Activated T-cell treated with anti-CD3 and anti-CD28 coated beads, Interleukin-2, amount 50 U/mL, for 24 hours (primary cell): Measurements from ENCODE around the gene NATD1.
"Not testable (repeated sequence)": the region's sequence is repeated elsewhere in the genome, so short reads cannot be mapped to it uniquely, and the experiment has no call there.

Experiments
- DNase-seq: peaks from one replicate; pipeline ENCODE4 v3.0.0-alpha.2; 2020
- H3K27ac Mint-ChIP-seq: 2 replicates; pipeline ENCODE4 v1.8.0; 2020; ENCODE audit warnings: mild to moderate bottlenecking, mixed read lengths
- H3K27me3 Mint-ChIP-seq: 2 replicates; pipeline ENCODE4 v1.8.0; 2020; ENCODE audit warnings: mixed read lengths
- H3K36me3 Mint-ChIP-seq: 2 replicates; pipeline ENCODE4 v1.8.0; 2020; ENCODE audit warnings: low read depth, mixed read lengths
- H3K4me1 Mint-ChIP-seq: 2 replicates; pipeline ENCODE4 v1.8.0; 2020; ENCODE audit warnings: low read depth, mixed read lengths
- H3K4me3 Mint-ChIP-seq: 2 replicates; pipeline ENCODE4 v1.8.0; 2020; ENCODE audit warnings: mild to moderate bottlenecking, moderate library complexity, mixed read lengths
- H3K9me3 Mint-ChIP-seq: 2 replicates; pipeline ENCODE4 v1.8.0; 2020; ENCODE audit warnings: mixed read lengths

The NATD1 gene

DNA sequence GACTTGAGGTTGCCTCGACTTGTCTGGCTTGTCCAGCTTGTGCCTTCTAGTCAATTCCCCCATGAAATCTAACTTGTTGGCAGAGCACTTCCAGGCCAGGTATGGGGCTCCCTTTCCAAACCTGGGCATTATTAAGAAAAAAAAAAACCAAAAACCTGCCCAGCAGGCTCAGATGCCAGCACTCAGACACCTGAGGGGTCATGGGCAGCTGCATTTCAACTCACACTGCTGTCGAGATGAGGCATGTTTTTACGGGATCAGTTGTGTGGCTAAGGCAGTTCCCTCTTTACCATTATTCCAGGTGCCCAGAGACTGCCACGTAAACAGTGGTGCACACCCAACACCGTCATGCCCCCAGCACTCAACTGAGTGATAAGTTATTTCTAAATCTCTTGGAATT lies 57.1 kb downstream of the NATD1 start:
- Mint-ChIP-seq H3K4me1 (peaks cover 20% of the 10 kb centered on the region), H3K27ac (no peak overlapping the region), H3K9me3 (no peaks in the 10 kb centered on the region), H3K36me3 (peaks cover 81% of the 10 kb centered on the region), H3K4me3 (no peak overlapping the region), H3K27me3 (no peaks in the 10 kb centered on the region)
- DNase-seq = no peak

DNA sequence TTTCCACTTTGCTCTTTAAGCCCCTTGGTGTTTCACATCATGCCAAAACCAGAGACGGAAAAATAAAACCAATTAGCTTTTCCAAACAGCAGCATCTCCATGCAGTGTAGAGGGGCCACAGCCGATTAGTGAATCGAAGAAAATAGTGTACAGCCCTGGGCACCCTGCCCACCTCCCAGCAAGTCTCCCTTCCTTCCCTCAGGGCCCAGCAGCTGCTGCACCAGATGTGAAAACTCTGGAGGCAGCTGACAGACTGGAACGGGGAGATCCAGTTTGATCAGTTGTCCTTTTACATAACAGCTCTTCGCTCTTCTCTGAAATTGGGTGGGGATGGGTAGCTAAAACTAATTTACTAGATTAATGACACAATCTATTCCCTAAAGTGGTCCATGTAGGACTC lies 58.5 kb downstream of the NATD1 start:
- peaks cover 82% of the 10 kb centered on the region for H3K36me3 Mint-ChIP-seq

DNA sequence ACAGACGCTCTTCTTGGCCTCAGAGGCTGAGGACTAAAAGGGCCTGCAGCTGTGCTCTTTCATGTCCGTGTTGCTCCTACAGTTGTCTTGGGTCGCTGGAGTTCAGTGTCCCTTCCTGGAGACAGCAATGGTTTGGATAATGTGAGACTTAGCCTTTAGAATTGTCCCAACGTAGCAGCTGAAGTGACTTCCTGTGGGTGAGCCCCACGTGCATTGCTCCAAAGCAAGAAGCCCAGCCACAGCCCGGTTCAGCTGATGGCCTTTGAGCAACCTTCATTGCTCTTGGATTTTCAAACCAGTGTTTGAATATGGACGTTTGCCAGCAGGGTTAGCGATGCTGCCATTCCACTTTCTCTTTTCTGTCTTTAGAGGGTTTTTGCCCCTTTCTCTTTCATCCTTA lies 59.0 kb downstream of the NATD1 start:
- no peaks in the 10 kb centered on the region for H3K9me3 Mint-ChIP-seq
- peaks cover 6% of the 10 kb centered on the region for H3K4me1 Mint-ChIP-seq
- H3K36me3 Mint-ChIP-seq = peaks cover 83% of the 10 kb centered on the region
- peak overlapping the region; percentile 47 for H3K27ac Mint-ChIP-seq
- H3K27me3 Mint-ChIP-seq = no peaks in the 10 kb centered on the region
- H3K4me3 Mint-ChIP-seq = no peak overlapping the region
- DNase-seq = no peak

More for the DNA sequence above, 58.5 kb downstream of the NATD1 start:
- Mint-ChIP-seq H3K4me1 (peaks cover 9% of the 10 kb centered on the region), H3K4me3 (no peak overlapping the region), H3K9me3 (no peaks in the 10 kb centered on the region), H3K27me3 (no peaks in the 10 kb centered on the region), H3K27ac (no peak overlapping the region)
- no peak for DNase-seq

DNA sequence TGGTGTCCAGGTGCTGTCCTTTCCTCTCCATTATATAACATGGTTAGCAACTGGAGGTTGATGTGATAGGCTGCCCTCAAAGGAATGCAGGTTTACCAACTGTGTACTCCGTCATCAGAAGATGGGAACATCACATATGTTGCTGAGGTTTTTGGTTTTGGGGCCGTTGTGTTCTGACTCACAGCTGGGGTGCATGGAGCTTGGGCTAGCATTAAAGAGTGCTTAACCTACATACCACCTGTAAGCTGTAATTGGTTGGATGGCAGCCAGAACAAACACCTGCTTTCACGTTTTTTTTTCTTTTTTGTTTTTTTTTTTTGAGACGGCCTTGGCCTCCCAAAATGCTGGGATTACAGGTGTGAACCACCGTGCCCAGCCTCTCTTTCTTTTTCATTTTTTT lies 60.2 kb downstream of the NATD1 start:
- H3K36me3 Mint-ChIP-seq = peaks cover 84% of the 10 kb centered on the region
- peaks cover 5% of the 10 kb centered on the region for H3K4me1 Mint-ChIP-seq
- H3K27me3 Mint-ChIP-seq = no peaks in the 10 kb centered on the region
- no peak for DNase-seq
- H3K27ac Mint-ChIP-seq = peak overlapping the region; percentile 20
- no peak overlapping the region for H3K4me3 Mint-ChIP-seq
- no peaks in the 10 kb centered on the region for H3K9me3 Mint-ChIP-seq

DNA sequence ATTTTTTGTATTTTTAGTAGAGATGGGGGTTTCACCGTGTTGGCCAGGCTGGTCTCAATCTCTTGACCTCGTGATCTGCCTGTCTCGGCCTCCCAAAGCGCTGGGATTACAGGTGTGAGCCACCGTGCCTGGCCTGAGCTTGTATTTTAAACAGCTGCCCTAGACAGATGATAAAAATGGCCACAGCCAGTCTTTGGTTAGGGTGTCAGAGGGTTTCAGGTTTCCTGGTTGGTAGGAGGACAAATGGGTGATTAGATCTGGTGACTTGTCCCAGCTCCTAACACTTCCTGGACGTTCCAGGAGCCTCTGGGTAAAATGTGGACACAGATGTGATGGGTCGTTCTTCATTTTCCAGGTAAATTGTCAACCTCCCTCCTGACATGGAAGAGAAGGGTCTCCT lies 60.8 kb downstream of the NATD1 start:
- not testable (repeated sequence) for H3K9me3 Mint-ChIP-seq, H3K4me3 Mint-ChIP-seq, H3K4me1 Mint-ChIP-seq, H3K27me3 Mint-ChIP-seq, DNase-seq
- peaks cover 78% of the 10 kb centered on the region for H3K36me3 Mint-ChIP-seq
- peak overlapping the region; percentile 20 for H3K27ac Mint-ChIP-seq

DNA sequence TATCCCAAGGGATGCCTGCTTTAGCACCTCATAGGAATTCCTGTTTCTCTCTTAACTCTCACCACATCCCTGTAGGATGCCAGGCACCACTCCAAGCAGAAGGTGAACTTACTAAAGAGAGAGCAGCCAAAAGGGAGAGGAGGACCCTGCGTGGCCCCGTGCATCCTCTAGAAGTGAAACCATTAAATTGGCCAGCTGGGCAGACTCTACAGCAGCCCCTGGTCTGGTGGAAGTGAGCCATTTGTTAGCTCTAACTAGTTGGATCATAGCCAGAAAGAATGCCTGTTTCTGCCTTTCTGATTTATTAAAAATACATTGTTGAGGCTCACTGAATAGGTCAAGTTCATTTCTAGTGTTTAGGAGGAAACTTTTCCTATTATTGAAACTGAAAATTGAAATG lies 61.5 kb downstream of the NATD1 start:
- no peak overlapping the region for H3K4me3 Mint-ChIP-seq
- peaks cover 5% of the 10 kb centered on the region for H3K4me1 Mint-ChIP-seq
- peak overlapping the region; percentile 35 for H3K27ac Mint-ChIP-seq
- peaks cover 72% of the 10 kb centered on the region for H3K36me3 Mint-ChIP-seq
- no peaks in the 10 kb centered on the region for H3K9me3 Mint-ChIP-seq
- no peak for DNase-seq
- H3K27me3 Mint-ChIP-seq = no peaks in the 10 kb centered on the region

DNA sequence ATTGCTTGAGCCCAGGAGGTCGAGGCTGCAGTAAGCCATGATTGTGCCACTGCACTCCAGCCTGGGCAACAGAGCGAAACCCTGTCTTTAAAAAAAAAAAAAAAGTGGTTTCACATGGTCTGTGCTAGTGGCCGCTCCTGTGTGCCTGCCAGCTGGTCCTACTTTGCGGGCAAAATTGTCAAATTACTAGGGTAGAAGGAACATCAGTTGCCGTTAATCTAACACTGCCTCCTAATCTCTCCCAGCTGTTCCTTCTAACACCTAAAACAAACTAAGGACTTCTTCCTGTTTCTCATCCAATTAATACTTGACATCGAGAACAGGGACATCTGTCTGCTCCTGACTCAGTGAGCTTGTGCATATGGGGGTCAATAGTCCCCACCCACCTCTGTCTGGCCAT lies 63.1 kb downstream of the NATD1 start:
- no peak for DNase-seq
- Mint-ChIP-seq H3K36me3 (peaks cover 74% of the 10 kb centered on the region), H3K27ac (no peak overlapping the region), H3K4me1 (peaks cover 5% of the 10 kb centered on the region), H3K4me3 (no peak overlapping the region), H3K9me3 (no peaks in the 10 kb centered on the region), H3K27me3 (no peaks in the 10 kb centered on the region)

DNA sequence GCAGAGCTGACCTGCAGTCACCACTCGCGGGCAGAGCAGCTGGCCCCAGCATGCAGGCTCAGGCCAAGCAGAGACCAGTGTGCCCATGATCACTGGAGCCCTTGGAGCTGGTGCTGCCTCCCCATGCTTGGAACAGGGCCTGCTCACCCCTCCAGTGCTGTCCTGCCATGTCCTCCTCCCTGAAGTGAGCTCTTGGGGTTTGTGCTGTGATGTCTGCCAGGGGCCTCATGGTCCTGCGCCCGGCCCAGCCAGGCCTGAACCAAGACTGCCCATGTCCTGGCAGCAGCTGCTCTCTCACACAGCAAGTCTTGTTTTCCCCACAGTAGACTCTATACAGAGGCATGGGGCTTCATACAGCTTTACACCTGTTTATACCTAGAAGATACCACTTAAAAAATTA lies 63.8 kb downstream of the NATD1 start:
- DNase-seq = no peak
- Mint-ChIP-seq H3K27me3 (no peaks in the 10 kb centered on the region), H3K4me3 (no peak overlapping the region), H3K9me3 (no peaks in the 10 kb centered on the region), H3K4me1 (peaks cover 5% of the 10 kb centered on the region), H3K36me3 (peaks cover 75% of the 10 kb centered on the region), H3K27ac (no peak overlapping the region)
